Ovary (tissue), 3 donors: ENCODE data around the gene MYPN.

Source experiments
- POLR2A ChIP-seq: fragments of 450-650 bp; IDR thresholded peaks from one replicate; pipeline ENCODE4 v1.6.1; 2017; ENCODE audit warnings: antibody characterized with exemption, mild to moderate bottlenecking, moderate library complexity
- TF ChIP-seq, protein P1 (sequence below), 3 donors: fragments of 450-650 bp in 2 of 3; fragments of 200-600 bp in 1 of 3; IDR thresholded peaks; one replicate each; pipeline versions ENCODE4 v1.5.1 to v1.8.0; 2016 to 2022; ENCODE audit warnings: antibody characterized with exemption in 3 of 3, mild to moderate bottlenecking in 1 of 3
- donor health status: DM: no; HTN: no; CAD: no.

- TF ChIP-seq, protein P1, sequence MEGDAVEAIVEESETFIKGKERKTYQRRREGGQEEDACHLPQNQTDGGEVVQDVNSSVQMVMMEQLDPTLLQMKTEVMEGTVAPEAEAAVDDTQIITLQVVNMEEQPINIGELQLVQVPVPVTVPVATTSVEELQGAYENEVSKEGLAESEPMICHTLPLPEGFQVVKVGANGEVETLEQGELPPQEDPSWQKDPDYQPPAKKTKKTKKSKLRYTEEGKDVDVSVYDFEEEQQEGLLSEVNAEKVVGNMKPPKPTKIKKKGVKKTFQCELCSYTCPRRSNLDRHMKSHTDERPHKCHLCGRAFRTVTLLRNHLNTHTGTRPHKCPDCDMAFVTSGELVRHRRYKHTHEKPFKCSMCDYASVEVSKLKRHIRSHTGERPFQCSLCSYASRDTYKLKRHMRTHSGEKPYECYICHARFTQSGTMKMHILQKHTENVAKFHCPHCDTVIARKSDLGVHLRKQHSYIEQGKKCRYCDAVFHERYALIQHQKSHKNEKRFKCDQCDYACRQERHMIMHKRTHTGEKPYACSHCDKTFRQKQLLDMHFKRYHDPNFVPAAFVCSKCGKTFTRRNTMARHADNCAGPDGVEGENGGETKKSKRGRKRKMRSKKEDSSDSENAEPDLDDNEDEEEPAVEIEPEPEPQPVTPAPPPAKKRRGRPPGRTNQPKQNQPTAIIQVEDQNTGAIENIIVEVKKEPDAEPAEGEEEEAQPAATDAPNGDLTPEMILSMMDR (IDR thresholded peaks at IDR 0.05) = no peak
- TF ChIP-seq POLR2A = no peak
Observed at GRCh38 chr10:68178592-68178991, 69.3 kb downstream of the MYPN start.
